GM21515 (cell line): Measurements from ENCODE around the gene FARS2.

Source experiments
- ATAC-seq: cut with Tn5 transposase; IDR thresholded peaks from one replicate; pipeline ENCODE4 v1.9.1; 2021; ENCODE audit not compliant: unreplicated experiment

The FARS2 gene

GRCh38 chr6:5497896-5498578, 236.7 kb downstream of the FARS2 start:
- ATAC-seq, result no peak

- ATAC-seq, result no peak
Measured at GRCh38 chr6:5498579-5498899, 237.2 kb downstream of the FARS2 start.

GRCh38 chr6:5499644-5500306, 238.5 kb downstream of the FARS2 start:
- no peak for ATAC-seq

- ATAC-seq, result no peak
Measured at GRCh38 chr6:5501837-5502236, 240.5 kb downstream of the FARS2 start.

- ATAC-seq, result no peak
Measured at GRCh38 chr6:5504078-5504477, 242.8 kb downstream of the FARS2 start.

- peak; percentile 44 for ATAC-seq
Measured at GRCh38 chr6:5506149-5506548, 244.8 kb downstream of the FARS2 start.

GRCh38 chr6:5506597-5506996, 245.3 kb downstream of the FARS2 start:
- ATAC-seq, result peak; percentile 31

GRCh38 chr6:5507131-5507681, 245.9 kb downstream of the FARS2 start:
- ATAC-seq, result peak; percentile 77

GRCh38 chr6:5509106-5509505, 247.8 kb downstream of the FARS2 start:
- ATAC-seq, result no peak

GRCh38 chr6:5510331-5511133, 249.2 kb downstream of the FARS2 start:
- no peak for ATAC-seq

- ATAC-seq, result no peak
Measured at GRCh38 chr6:5511954-5512353, 250.6 kb downstream of the FARS2 start.

- ATAC-seq, result no peak
Measured at GRCh38 chr6:5512422-5512821, 251.1 kb downstream of the FARS2 start.

GRCh38 chr6:5513408-5513807, 252.1 kb downstream of the FARS2 start:
- no peak for ATAC-seq

GRCh38 chr6:5514353-5514752, 253.0 kb downstream of the FARS2 start:
- no peak for ATAC-seq

GRCh38 chr6:5515200-5515599, 253.9 kb downstream of the FARS2 start:
- no peak for ATAC-seq

- ATAC-seq, result no peak
Measured at GRCh38 chr6:5516036-5516435, 254.7 kb downstream of the FARS2 start.

- ATAC-seq, result no peak
Measured at GRCh38 chr6:5517796-5518195, 256.5 kb downstream of the FARS2 start.

GRCh38 chr6:5518936-5519491, 257.7 kb downstream of the FARS2 start:
- ATAC-seq, result no peak

GRCh38 chr6:5520796-5521195, 259.5 kb downstream of the FARS2 start:
- ATAC-seq, result no peak

- no peak for ATAC-seq
Measured at GRCh38 chr6:5521322-5521721, 260.0 kb downstream of the FARS2 start.

- ATAC-seq, result no peak
Measured at GRCh38 chr6:5522147-5522546, 260.8 kb downstream of the FARS2 start.
